IPS-NIHi11 (cell line): ENCODE results near the gene PRKG1.
"Not testable (repeated sequence)": the region's sequence is repeated elsewhere in the genome, so short reads cannot be mapped to it uniquely, and the experiment has no call there.

ENCODE experiments used
- DNase-seq: peaks from one replicate; pipeline ENCODE4 v3.0.0; 2012; ENCODE audit warnings: mixed read lengths, low spot score

Gene PRKG1

GRCh38 chr10:51510231-51510630 is 435.9 kb downstream of the PRKG1 start:
- no peak for DNase-seq

- DNase-seq, result no peak
Observed at GRCh38 chr10:51521605-51522004, 447.3 kb downstream of the PRKG1 start.

- DNase-seq, result no peak
Observed at GRCh38 chr10:51522858-51523257, 448.6 kb downstream of the PRKG1 start.

GRCh38 chr10:51523440-51523839 is 449.2 kb downstream of the PRKG1 start:
- no peak for DNase-seq

GRCh38 chr10:51524041-51524440 is 449.8 kb downstream of the PRKG1 start:
- no peak for DNase-seq

- no peak for DNase-seq
Observed at GRCh38 chr10:51527522-51528219, 453.4 kb downstream of the PRKG1 start.

- DNase-seq, result no peak
Observed at GRCh38 chr10:51528527-51528926, 454.2 kb downstream of the PRKG1 start.

GRCh38 chr10:51530541-51530940 is 456.3 kb downstream of the PRKG1 start:
- no peak for DNase-seq

GRCh38 chr10:51532044-51532443 is 457.8 kb downstream of the PRKG1 start:
- DNase-seq, result no peak

- DNase-seq, result no peak
Observed at GRCh38 chr10:51542853-51543252, 468.6 kb downstream of the PRKG1 start.

- no peak for DNase-seq
Observed at GRCh38 chr10:51544933-51545332, 470.6 kb downstream of the PRKG1 start.

- DNase-seq, result no peak
Observed at GRCh38 chr10:51547941-51548340, 473.7 kb downstream of the PRKG1 start.

GRCh38 chr10:51552879-51553278 is 478.6 kb downstream of the PRKG1 start:
- no peak for DNase-seq

- no peak for DNase-seq
Observed at GRCh38 chr10:51564896-51565510, 490.7 kb downstream of the PRKG1 start.

- no peak for DNase-seq
Observed at GRCh38 chr10:51567271-51567670, 493.0 kb downstream of the PRKG1 start.

GRCh38 chr10:51569467-51569866 is 495.2 kb downstream of the PRKG1 start:
- DNase-seq, result no peak

- DNase-seq, result no peak
Observed at GRCh38 chr10:51574248-51575048, 500.2 kb downstream of the PRKG1 start.

GRCh38 chr10:51581196-51581595 is 506.9 kb downstream of the PRKG1 start:
- not testable (repeated sequence) for DNase-seq

GRCh38 chr10:51583976-51584375 is 509.7 kb downstream of the PRKG1 start:
- no peak for DNase-seq

GRCh38 chr10:51585742-51586141 is 511.5 kb downstream of the PRKG1 start:
- no peak for DNase-seq

- DNase-seq, result no peak
Observed at GRCh38 chr10:51588984-51589383, 514.7 kb downstream of the PRKG1 start.

- no peak for DNase-seq
Observed at GRCh38 chr10:51590818-51591217, 516.5 kb downstream of the PRKG1 start.

- no peak for DNase-seq
Observed at GRCh38 chr10:51596695-51597094, 522.4 kb downstream of the PRKG1 start.
